Astrocyte of the cerebellum (primary cell): Measurements from ENCODE around the gene DLG2.
"Not testable (repeated sequence)": the region's sequence is repeated elsewhere in the genome, so short reads cannot be mapped to it uniquely, and the experiment has no call there.

ENCODE experiments used
- DNase-seq: peaks from one replicate; pipeline ENCODE4 v3.0.0-alpha.2; 2011; ENCODE audit warnings: low read depth
- H3K4me3 ChIP-seq: 2 replicates; pipeline ENCODE4 v1.5.1; 2011; ENCODE audit warnings: mild to moderate bottlenecking, low read depth, low read length, moderate library complexity
- CTCF ChIP-seq: IDR thresholded peaks from 2 replicates; pipeline ENCODE4 v1.5.1; 2012; ENCODE audit warnings: low read length, low read depth, moderate library complexity, mild to moderate bottlenecking; ENCODE audit errors: missing control alignments
- in situ Hi-C: cut with HindIII; loops from 2 replicates; pipeline ENCODE4 v1.10.0; 2017; ENCODE audit warnings: low sequenced_read_pairs

Gene DLG2

GRCh38 chr11:85348945-85349344 is 278.2 kb downstream of the DLG2 start:
- in situ Hi-C loops = no loop called here
- no peak overlapping the region for H3K4me3 ChIP-seq
- no peak for DNase-seq
- TF ChIP-seq CTCF = no peak

- no peak overlapping the region for H3K4me3 ChIP-seq
- in situ Hi-C loops = no loop called here
- DNase-seq = no peak
- TF ChIP-seq CTCF = no peak
Measured at GRCh38 chr11:85347291-85347690, 279.9 kb downstream of the DLG2 start.

- DNase-seq = no peak
- in situ Hi-C loops = no loop called here
- TF ChIP-seq CTCF = no peak
- no peak overlapping the region for H3K4me3 ChIP-seq
Measured at GRCh38 chr11:85346484-85346883, 280.7 kb downstream of the DLG2 start.

GRCh38 chr11:85340846-85341245 is 286.3 kb downstream of the DLG2 start:
- DNase-seq, in situ Hi-C loops, H3K4me3 ChIP-seq: not testable (repeated sequence)

GRCh38 chr11:85318573-85318972 is 308.6 kb downstream of the DLG2 start:
- H3K4me3 ChIP-seq = no peak overlapping the region
- DNase-seq = no peak
- in situ Hi-C loops = no loop called here
- no peak for TF ChIP-seq CTCF

- in situ Hi-C loops = no loop called here
Measured at GRCh38 chr11:85316967-85317366, 310.2 kb downstream of the DLG2 start.

GRCh38 chr11:85313741-85314140 is 313.4 kb downstream of the DLG2 start:
- in situ Hi-C loops = no loop called here
- no peak for TF ChIP-seq CTCF
- H3K4me3 ChIP-seq = no peak overlapping the region

More at GRCh38 chr11:85316967-85317366, 310.2 kb downstream of the DLG2 start:
- TF ChIP-seq CTCF = no peak
- DNase-seq = no peak
- no peak overlapping the region for H3K4me3 ChIP-seq

More at GRCh38 chr11:85313741-85314140, 313.4 kb downstream of the DLG2 start:
- no peak for DNase-seq
